WTC11 (cell line): ENCODE data around the gene RTP5. TPM values are rescaled to one million over a fixed set of nuclear protein-coding genes. Genes with fewer than 3 reads are reported as not detected.

ENCODE experiments used
- ATAC-seq: fragments of 200-7000 bp; cut with Tn5 transposase; 2 replicates; pipeline ENCODE4 v1.10.0; 2021; ENCODE audit warnings: mild to moderate bottlenecking, moderate library complexity
- CTCF ChIA-PET: fragments of 300-600 bp; sonication (Branson Sonifier 250); formaldehyde crosslinking; loops from one replicate; lab custom pipeline; 2021; ENCODE audit warnings: antibody characterized with exemption; lab: Charles Lee
- POLR2A ChIA-PET: fragments of 350-600 bp; sonication (Branson Sonifier 250); formaldehyde crosslinking; loops from one replicate; lab custom pipeline; 2021; ENCODE audit warnings: antibody characterized with exemption; lab: Charles Lee
- DNase-seq: peaks from one replicate; pipeline ENCODE4 v3.0.0; 2021; ENCODE audit warnings: low spot score
- H3K27ac Mint-ChIP-seq: 2 replicates; pipeline ENCODE4 v1.8.0; 2021; ENCODE audit warnings: mixed read lengths
- H3K27me3 Mint-ChIP-seq: 2 replicates; pipeline ENCODE4 v1.8.0; 2021; ENCODE audit warnings: low read depth, mild to moderate bottlenecking, moderate library complexity, mixed read lengths
- H3K36me3 Mint-ChIP-seq: 2 replicates; pipeline ENCODE4 v1.8.0; 2021; ENCODE audit warnings: mixed read lengths
- H3K4me1 Mint-ChIP-seq: 2 replicates; pipeline ENCODE4 v1.8.0; 2022; ENCODE audit warnings: mixed read lengths
- H3K4me3 Mint-ChIP-seq: 2 replicates; pipeline ENCODE4 v1.8.0; 2021; ENCODE audit warnings: mild to moderate bottlenecking, moderate library complexity, mixed read lengths
- H3K9me3 Mint-ChIP-seq: 2 replicates; pipeline ENCODE4 v1.8.0; 2021; ENCODE audit warnings: mixed read lengths
- ATF1 ChIP-seq: sonication (generic); formaldehyde crosslinking; IDR thresholded peaks from 2 replicates; pipeline ENCODE4 v1.8.1; 2023; ENCODE audit warnings: mild to moderate bottlenecking, moderate library complexity, missing genetic modification reagents
- CREM ChIP-seq: sonication (generic); formaldehyde crosslinking; IDR thresholded peaks from 2 replicates; pipeline ENCODE4 v1.8.1; 2022; ENCODE audit warnings: mild to moderate bottlenecking, missing genetic modification reagents, moderate library complexity
- ETV6 ChIP-seq: sonication (generic); formaldehyde crosslinking; IDR thresholded peaks from 2 replicates; pipeline ENCODE4 v1.8.1; 2022; ENCODE audit warnings: mild to moderate bottlenecking, missing genetic modification reagents
- HMGA2 ChIP-seq: fragments of 250-450 bp; sonication (Bioruptor Pico); IDR thresholded peaks from 2 replicates; pipeline ENCODE4 v1.4.0; 2021; ENCODE audit warnings: mild to moderate bottlenecking, moderate library complexity
- MXD4 ChIP-seq: fragments of 250-450 bp; sonication (Bioruptor Pico); IDR thresholded peaks from 2 replicates; pipeline ENCODE4 v1.8.0; 2021; ENCODE audit warnings: mild to moderate bottlenecking, moderate library complexity, borderline replicate concordance
- MYBL2 ChIP-seq: sonication (generic); formaldehyde crosslinking; IDR thresholded peaks from 2 replicates; pipeline ENCODE4 v1.8.1; 2023; ENCODE audit warnings: mild to moderate bottlenecking, moderate library complexity, missing genetic modification reagents
- SMAD3 ChIP-seq: sonication (generic); formaldehyde crosslinking; IDR thresholded peaks from 2 replicates; pipeline ENCODE4 v1.8.0; 2022; ENCODE audit warnings: missing genetic modification reagents, mild to moderate bottlenecking, borderline replicate concordance
- ZNF121 ChIP-seq: sonication (generic); formaldehyde crosslinking; IDR thresholded peaks from 2 replicates; pipeline ENCODE4 v1.8.0; 2023; ENCODE audit warnings: missing genetic modification reagents
- ZNF219 ChIP-seq: sonication (generic); formaldehyde crosslinking; IDR thresholded peaks from 2 replicates; pipeline ENCODE4 v1.8.0; 2023; ENCODE audit warnings: missing genetic modification reagents, mild to moderate bottlenecking, borderline replicate concordance
- ZNF232 ChIP-seq: sonication (generic); formaldehyde crosslinking; IDR thresholded peaks from 2 replicates; pipeline ENCODE4 v1.8.0; 2022; ENCODE audit warnings: mild to moderate bottlenecking, missing genetic modification reagents
- total RNA-seq: library from RNA; stranded (reverse); gene quantifications from 3 replicates; pipeline ENCODE4 v1.2.3, GENCODE V29; 2021
- TF ChIP-seq, protein P1 (sequence below): sonication (generic); formaldehyde crosslinking; IDR thresholded peaks from 2 replicates; pipeline ENCODE4 v1.8.0; 2022; ENCODE audit warnings: missing genetic modification reagents
- TF ChIP-seq, protein P2 (sequence below): sonication (generic); formaldehyde crosslinking; IDR thresholded peaks from 2 replicates; pipeline ENCODE4 v1.8.1; 2023; ENCODE audit warnings: mild to moderate bottlenecking, missing genetic modification reagents
- TF ChIP-seq, protein P3 (sequence below): sonication (generic); formaldehyde crosslinking; IDR thresholded peaks from 2 replicates; pipeline ENCODE4 v1.8.1; 2023; ENCODE audit warnings: mild to moderate bottlenecking, moderate library complexity, missing genetic modification reagents
- TF ChIP-seq, protein P4 (sequence below): sonication (generic); formaldehyde crosslinking; IDR thresholded peaks from 2 replicates; pipeline ENCODE4 v1.8.1; 2022; ENCODE audit warnings: missing genetic modification reagents, borderline replicate concordance
- TF ChIP-seq, protein P5 (sequence below): sonication (generic); formaldehyde crosslinking; IDR thresholded peaks from 2 replicates; pipeline ENCODE4 v1.8.0; 2022; ENCODE audit warnings: mild to moderate bottlenecking, missing genetic modification reagents

Gene RTP5
- total RNA-seq, 1 experiment from 2014 or later = not detected

DNA sequence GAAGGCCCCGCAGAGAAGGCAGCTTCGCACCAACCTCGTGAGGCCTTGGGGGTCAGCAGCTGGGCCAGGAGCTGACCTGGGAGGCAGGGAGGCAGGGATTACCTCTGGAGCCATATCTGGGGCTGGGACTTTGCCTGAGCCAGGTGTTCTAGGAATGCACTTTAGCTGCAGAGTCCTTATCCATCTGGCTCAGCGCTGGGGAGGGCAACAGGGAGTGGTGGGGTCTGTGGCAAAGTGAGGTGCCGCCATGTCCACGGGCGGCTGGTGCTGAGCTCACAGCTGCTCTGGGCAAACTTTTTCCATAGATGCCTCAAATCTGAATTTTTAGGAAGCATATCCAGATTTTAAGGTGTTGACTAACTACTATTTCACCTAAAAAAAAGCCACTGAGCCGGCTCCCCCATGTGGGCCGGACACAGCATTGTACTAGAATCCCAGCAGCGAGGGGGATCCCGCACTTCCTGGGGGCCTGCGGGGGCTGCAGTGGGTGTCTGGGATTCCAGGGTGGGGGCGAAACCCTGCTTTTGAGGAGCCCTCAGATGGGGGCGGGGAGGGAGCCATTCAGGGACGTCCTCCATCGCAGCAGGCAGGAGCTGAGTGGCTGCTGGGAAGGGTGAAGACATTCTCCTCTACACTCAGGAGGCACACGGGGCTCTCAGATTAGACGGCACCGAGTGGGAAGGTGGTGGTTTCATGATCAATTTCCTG lies 34.6 kb downstream of the RTP5 start:
- Mint-ChIP-seq H3K9me3 (no peaks in the 10 kb centered on the region), H3K36me3 (no peaks in the 10 kb centered on the region), H3K4me3 (no peak overlapping the region), H3K4me1 (peaks cover 28% of the 10 kb centered on the region), H3K27me3 (no peaks in the 10 kb centered on the region), H3K27ac (no peak overlapping the region)
- TF ChIP-seq CREM (CRISPR knock-in tag) = no peak
- TF ChIP-seq, protein P1, sequence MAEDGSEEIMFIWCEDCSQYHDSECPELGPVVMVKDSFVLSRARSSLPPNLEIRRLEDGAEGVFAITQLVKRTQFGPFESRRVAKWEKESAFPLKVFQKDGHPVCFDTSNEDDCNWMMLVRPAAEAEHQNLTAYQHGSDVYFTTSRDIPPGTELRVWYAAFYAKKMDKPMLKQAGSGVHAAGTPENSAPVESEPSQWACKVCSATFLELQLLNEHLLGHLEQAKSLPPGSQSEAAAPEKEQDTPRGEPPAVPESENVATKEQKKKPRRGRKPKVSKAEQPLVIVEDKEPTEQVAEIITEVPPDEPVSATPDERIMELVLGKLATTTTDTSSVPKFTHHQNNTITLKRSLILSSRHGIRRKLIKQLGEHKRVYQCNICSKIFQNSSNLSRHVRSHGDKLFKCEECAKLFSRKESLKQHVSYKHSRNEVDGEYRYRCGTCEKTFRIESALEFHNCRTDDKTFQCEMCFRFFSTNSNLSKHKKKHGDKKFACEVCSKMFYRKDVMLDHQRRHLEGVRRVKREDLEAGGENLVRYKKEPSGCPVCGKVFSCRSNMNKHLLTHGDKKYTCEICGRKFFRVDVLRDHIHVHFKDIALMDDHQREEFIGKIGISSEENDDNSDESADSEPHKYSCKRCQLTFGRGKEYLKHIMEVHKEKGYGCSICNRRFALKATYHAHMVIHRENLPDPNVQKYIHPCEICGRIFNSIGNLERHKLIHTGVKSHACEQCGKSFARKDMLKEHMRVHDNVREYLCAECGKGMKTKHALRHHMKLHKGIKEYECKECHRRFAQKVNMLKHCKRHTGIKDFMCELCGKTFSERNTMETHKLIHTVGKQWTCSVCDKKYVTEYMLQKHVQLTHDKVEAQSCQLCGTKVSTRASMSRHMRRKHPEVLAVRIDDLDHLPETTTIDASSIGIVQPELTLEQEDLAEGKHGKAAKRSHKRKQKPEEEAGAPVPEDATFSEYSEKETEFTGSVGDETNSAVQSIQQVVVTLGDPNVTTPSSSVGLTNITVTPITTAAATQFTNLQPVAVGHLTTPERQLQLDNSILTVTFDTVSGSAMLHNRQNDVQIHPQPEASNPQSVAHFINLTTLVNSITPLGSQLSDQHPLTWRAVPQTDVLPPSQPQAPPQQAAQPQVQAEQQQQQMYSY (CRISPR knock-in tag) = no peak
- TF ChIP-seq, protein P2, sequence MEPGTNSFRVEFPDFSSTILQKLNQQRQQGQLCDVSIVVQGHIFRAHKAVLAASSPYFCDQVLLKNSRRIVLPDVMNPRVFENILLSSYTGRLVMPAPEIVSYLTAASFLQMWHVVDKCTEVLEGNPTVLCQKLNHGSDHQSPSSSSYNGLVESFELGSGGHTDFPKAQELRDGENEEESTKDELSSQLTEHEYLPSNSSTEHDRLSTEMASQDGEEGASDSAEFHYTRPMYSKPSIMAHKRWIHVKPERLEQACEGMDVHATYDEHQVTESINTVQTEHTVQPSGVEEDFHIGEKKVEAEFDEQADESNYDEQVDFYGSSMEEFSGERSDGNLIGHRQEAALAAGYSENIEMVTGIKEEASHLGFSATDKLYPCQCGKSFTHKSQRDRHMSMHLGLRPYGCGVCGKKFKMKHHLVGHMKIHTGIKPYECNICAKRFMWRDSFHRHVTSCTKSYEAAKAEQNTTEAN (CRISPR knock-in tag) = no peak
- TF ChIP-seq ATF1 (CRISPR knock-in tag) = no peak
- TF ChIP-seq ZNF219 (CRISPR knock-in tag) = no peak
- TF ChIP-seq ETV6 (CRISPR knock-in tag) = no peak
- TF ChIP-seq ZNF232 (CRISPR knock-in tag) = no peak
- TF ChIP-seq MYBL2 (CRISPR knock-in tag) = no peak
- TF ChIP-seq, protein P3, sequence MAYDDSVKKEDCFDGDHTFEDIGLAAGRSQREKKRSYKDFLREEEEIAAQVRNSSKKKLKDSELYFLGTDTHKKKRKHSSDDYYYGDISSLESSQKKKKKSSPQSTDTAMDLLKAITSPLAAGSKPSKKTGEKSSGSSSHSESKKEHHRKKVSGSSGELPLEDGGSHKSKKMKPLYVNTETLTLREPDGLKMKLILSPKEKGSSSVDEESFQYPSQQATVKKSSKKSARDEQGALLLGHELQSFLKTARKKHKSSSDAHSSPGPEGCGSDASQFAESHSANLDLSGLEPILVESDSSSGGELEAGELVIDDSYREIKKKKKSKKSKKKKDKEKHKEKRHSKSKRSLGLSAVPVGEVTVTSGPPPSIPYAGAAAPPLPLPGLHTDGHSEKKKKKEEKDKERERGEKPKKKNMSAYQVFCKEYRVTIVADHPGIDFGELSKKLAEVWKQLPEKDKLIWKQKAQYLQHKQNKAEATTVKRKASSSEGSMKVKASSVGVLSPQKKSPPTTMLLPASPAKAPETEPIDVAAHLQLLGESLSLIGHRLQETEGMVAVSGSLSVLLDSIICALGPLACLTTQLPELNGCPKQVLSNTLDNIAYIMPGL (CRISPR knock-in tag) = no peak
- TF ChIP-seq SMAD3 (CRISPR knock-in tag) = no peak
- TF ChIP-seq MXD4 = no peak
- TF ChIP-seq, protein P4, sequence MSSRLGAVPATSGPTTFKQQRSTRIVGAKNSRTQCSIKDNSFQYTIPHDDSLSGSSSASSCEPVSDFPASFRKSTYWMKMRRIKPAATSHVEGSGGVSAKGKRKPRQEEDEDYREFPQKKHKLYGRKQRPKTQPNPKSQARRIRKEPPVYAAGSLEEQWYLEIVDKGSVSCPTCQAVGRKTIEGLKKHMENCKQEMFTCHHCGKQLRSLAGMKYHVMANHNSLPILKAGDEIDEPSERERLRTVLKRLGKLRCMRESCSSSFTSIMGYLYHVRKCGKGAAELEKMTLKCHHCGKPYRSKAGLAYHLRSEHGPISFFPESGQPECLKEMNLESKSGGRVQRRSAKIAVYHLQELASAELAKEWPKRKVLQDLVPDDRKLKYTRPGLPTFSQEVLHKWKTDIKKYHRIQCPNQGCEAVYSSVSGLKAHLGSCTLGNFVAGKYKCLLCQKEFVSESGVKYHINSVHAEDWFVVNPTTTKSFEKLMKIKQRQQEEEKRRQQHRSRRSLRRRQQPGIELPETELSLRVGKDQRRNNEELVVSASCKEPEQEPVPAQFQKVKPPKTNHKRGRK (CRISPR knock-in tag) = no peak
- TF ChIP-seq, protein P5, sequence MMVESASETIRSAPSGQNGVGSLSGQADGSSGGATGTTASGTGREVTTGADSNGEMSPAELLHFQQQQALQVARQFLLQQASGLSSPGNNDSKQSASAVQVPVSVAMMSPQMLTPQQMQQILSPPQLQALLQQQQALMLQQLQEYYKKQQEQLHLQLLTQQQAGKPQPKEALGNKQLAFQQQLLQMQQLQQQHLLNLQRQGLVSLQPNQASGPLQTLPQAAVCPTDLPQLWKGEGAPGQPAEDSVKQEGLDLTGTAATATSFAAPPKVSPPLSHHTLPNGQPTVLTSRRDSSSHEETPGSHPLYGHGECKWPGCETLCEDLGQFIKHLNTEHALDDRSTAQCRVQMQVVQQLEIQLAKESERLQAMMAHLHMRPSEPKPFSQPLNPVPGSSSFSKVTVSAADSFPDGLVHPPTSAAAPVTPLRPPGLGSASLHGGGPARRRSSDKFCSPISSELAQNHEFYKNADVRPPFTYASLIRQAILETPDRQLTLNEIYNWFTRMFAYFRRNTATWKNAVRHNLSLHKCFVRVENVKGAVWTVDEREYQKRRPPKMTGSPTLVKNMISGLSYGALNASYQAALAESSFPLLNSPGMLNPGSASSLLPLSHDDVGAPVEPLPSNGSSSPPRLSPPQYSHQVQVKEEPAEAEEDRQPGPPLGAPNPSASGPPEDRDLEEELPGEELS (CRISPR knock-in tag) = no peak
- no peak for TF ChIP-seq ZNF121 (CRISPR knock-in tag)
- TF ChIP-seq HMGA2 = no peak
- DNase-seq (no peak), ATAC-seq (no peak)
- ChIA-PET POLR2A (no interaction called here), CTCF (interaction anchor here (0.6 kb wide), 1 partner anchor 21 kb away, joined by 4 read pairs; no protein-coding TSS in a partner anchor)
